Neutrophil (primary cell): ENCODE results near the gene ERCC6.

Experiments
- H3K27ac ChIP-seq: fragments of 200-600 bp; sonication (generic); 2 replicates; pipeline ENCODE4 v1.5.1; 2016; ENCODE audit warnings: mild to moderate bottlenecking, moderate library complexity
- H3K27me3 ChIP-seq: fragments of 200-600 bp; sonication (generic); 2 replicates; pipeline ENCODE4 v1.6.0; 2016; ENCODE audit warnings: mild to moderate bottlenecking
- H3K36me3 ChIP-seq: fragments of 200-600 bp; sonication (generic); 2 replicates; pipeline ENCODE4 v1.5.1; 2017
- H3K4me1 ChIP-seq, 2 experiments: fragments of 200-600 bp in 1 of 2; sonication (generic) in 1 of 2; 1 replicate in 1 of 2; 2 replicates in 1 of 2; pipeline versions ENCODE4 v1.5.1 to v1.6.1; 2013 to 2016; ENCODE audit warnings: low read depth in 1 of 2, low read length in 1 of 2, mild to moderate bottlenecking in 1 of 2, moderate library complexity in 1 of 2; ENCODE audit not compliant: control insufficient read depth in 1 of 2, insufficient read depth in 1 of 2
- H3K4me3 ChIP-seq, 2 experiments: fragments of 200-600 bp in 1 of 2; sonication (generic) in 1 of 2; 1 replicate in 1 of 2; 2 replicates in 1 of 2; pipeline ENCODE4 v1.5.1; 2013 to 2016; ENCODE audit warnings: low read depth in 1 of 2, low read length in 1 of 2, mild to moderate bottlenecking in 1 of 2, moderate library complexity in 1 of 2
- H3K9me3 ChIP-seq: fragments of 200-600 bp; sonication (generic); 2 replicates; pipeline ENCODE4 v1.5.1; 2016
- CTCF ChIP-seq: fragments of 200-600 bp; sonication (generic); IDR thresholded peaks from 2 replicates; pipeline ENCODE4 v1.5.1; 2016; ENCODE audit warnings: antibody characterized with exemption

The ERCC6 gene

GRCh38 chr10:49549640-49550346, 10.9 kb upstream of the ERCC6 start:
- TF ChIP-seq CTCF, result no peak
- Histone ChIP-seq H3K27ac (no peak overlapping the region), H3K4me1 (no peaks in the 10 kb centered on the region), H3K36me3 (no peaks in the 10 kb centered on the region), H3K4me3 (no peak overlapping the region), H3K9me3 (no peaks in the 10 kb centered on the region), H3K27me3 (peaks cover 30% of the 10 kb centered on the region)

DNA sequence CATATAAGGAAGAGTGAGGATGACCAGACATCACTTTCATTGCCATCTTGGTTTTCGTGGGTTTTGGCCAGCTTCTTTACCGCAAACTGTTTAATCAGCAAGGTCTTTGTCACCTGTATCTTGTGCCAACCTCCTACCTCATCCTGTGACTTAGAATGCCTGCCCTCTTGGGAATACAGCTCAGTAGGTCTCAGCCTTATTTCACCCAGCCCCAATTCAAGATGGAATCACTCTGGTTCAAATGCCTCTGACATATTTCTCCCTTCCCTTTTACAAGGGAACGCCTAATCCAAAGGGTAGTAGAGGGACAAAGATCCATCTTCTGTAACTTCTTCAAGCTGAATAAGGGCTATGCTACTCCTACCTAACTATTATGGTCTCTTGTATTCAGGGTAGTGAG, 4.7 kb upstream of the ERCC6 start:
- TF ChIP-seq CTCF, result no peak
- Histone ChIP-seq H3K4me1 (peaks cover 18 to 23% of the 10 kb centered on the region in 2 experiments), H3K27me3 (peaks cover 17% of the 10 kb centered on the region), H3K9me3 (no peaks in the 10 kb centered on the region), H3K4me3 (no peak overlapping the region), H3K27ac (no peak overlapping the region), H3K36me3 (no peaks in the 10 kb centered on the region)

DNA sequence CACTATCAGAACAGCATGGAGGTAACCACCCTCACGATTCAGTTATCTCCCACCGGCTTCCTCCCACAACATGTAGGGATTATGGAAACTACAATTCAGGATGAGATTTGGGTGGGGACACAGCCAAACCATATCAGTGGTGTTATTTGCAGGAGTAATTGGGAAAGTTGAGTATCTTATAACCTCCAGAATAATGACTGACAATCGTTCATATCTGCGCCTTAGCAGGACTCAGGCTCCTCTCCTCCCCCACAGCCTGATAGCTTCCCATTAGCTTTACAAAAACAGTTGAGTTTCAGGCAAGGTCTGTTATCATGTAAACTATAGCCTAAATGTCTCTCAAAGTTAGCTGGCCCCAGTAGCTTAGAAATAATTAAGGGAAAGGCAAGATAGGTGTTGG, 3.4 kb upstream of the ERCC6 start:
- H3K9me3 ChIP-seq, result no peaks in the 10 kb centered on the region
- H3K36me3 ChIP-seq, result no peaks in the 10 kb centered on the region
- peaks cover 26 to 34% of the 10 kb centered on the region in 2 experiments for H3K4me1 ChIP-seq
- no peak overlapping the region for H3K27ac ChIP-seq
- H3K27me3 ChIP-seq, result peaks cover 17% of the 10 kb centered on the region
- H3K4me3 ChIP-seq, result no peak overlapping the region
- no peak for TF ChIP-seq CTCF

GRCh38 chr10:49541762-49542161, 2.8 kb upstream of the ERCC6 start:
- H3K27me3 ChIP-seq, result peaks cover 17% of the 10 kb centered on the region
- H3K36me3 ChIP-seq, result no peaks in the 10 kb centered on the region
- TF ChIP-seq CTCF, result no peak
- no peak overlapping the region for H3K4me3 ChIP-seq
- H3K4me1 ChIP-seq, result peaks cover 26 to 34% of the 10 kb centered on the region in 2 experiments
- H3K9me3 ChIP-seq, result no peaks in the 10 kb centered on the region
- H3K27ac ChIP-seq, result no peak overlapping the region

GRCh38 chr10:49540056-49540797, 1.3 kb upstream of the ERCC6 start:
- peaks cover 26 to 34% of the 10 kb centered on the region in 2 experiments for H3K4me1 ChIP-seq
- TF ChIP-seq CTCF, result no peak
- peaks cover 17% of the 10 kb centered on the region for H3K27me3 ChIP-seq
- H3K9me3 ChIP-seq, result no peaks in the 10 kb centered on the region
- peak overlapping the region; percentile 85 to 93 for H3K4me3 ChIP-seq
- H3K36me3 ChIP-seq, result no peaks in the 10 kb centered on the region
- peak overlapping the region; percentile 94 for H3K27ac ChIP-seq
